HG03520 (cell line): ENCODE data around the gene PHYKPL.

Experiments
- ATAC-seq: cut with Tn5 transposase; IDR thresholded peaks from one replicate; pipeline ENCODE4 v1.9.1; 2021; ENCODE audit warnings: mild to moderate bottlenecking, moderate library complexity; ENCODE audit not compliant: unreplicated experiment

The PHYKPL gene

GRCh38 chr5:178224403-178224802 is 8.2 kb downstream of the PHYKPL start:
- ATAC-seq, result no peak

- ATAC-seq, result no peak
Measured at GRCh38 chr5:178223828-178224335, 8.7 kb downstream of the PHYKPL start.

- no peak for ATAC-seq
Measured at GRCh38 chr5:178223196-178223773, 9.3 kb downstream of the PHYKPL start.

- ATAC-seq, result no peak
Measured at GRCh38 chr5:178222292-178222691, 10.3 kb downstream of the PHYKPL start.

GRCh38 chr5:178221853-178222252 is 10.7 kb downstream of the PHYKPL start:
- no peak for ATAC-seq

GRCh38 chr5:178221282-178221681 is 11.3 kb downstream of the PHYKPL start:
- ATAC-seq, result no peak

GRCh38 chr5:178218827-178219226 is 13.8 kb downstream of the PHYKPL start:
- ATAC-seq, result no peak

GRCh38 chr5:178218237-178218776 is 14.3 kb downstream of the PHYKPL start:
- no peak for ATAC-seq

GRCh38 chr5:178216779-178217178 is 15.8 kb downstream of the PHYKPL start:
- no peak for ATAC-seq

GRCh38 chr5:178216088-178216534 is 16.5 kb downstream of the PHYKPL start:
- no peak for ATAC-seq

- ATAC-seq, result no peak
Measured at GRCh38 chr5:178215280-178216002, 17.2 kb downstream of the PHYKPL start.

GRCh38 chr5:178214160-178214803 is 18.3 kb downstream of the PHYKPL start:
- ATAC-seq, result no peak

- no peak for ATAC-seq
Measured at GRCh38 chr5:178213748-178214151, 18.9 kb downstream of the PHYKPL start.

GRCh38 chr5:178213003-178213461 is 19.6 kb downstream of the PHYKPL start:
- no peak for ATAC-seq

- ATAC-seq, result no peak
Measured at GRCh38 chr5:178212241-178213002, 20.2 kb downstream of the PHYKPL start.

- ATAC-seq, result no peak
Measured at GRCh38 chr5:178211095-178212048, 21.2 kb downstream of the PHYKPL start.

GRCh38 chr5:178210686-178211085 is 21.9 kb downstream of the PHYKPL start:
- ATAC-seq, result no peak

- ATAC-seq, result no peak
Measured at GRCh38 chr5:178210073-178210535, 22.5 kb downstream of the PHYKPL start.

- no peak for ATAC-seq
Measured at GRCh38 chr5:178209334-178210072, 23.1 kb downstream of the PHYKPL start.
